NCI-H187 treated with DMSO at 0.1 percent for 48 hours (cell line): ENCODE measurements around the gene SPRED3.
"Not testable (repeated sequence)": the region's sequence is repeated elsewhere in the genome, so short reads cannot be mapped to it uniquely, and the experiment has no call there.

Experiments
- DNase-seq: peaks from one replicate; lab custom pipeline; 2025; lab: John Stamatoyannopoulos, UW

The SPRED3 gene

GRCh38 chr19:38391911-38392464 lies 3.5 kb downstream of the SPRED3 start:
- no peak for DNase-seq

GRCh38 chr19:38392707-38393308 lies 4.3 kb downstream of the SPRED3 start:
- DNase-seq, result no peak

GRCh38 chr19:38394488-38394887 lies 6.0 kb downstream of the SPRED3 start:
- DNase-seq, result no peak

GRCh38 chr19:38395381-38396114 lies 7.1 kb downstream of the SPRED3 start:
- DNase-seq, result no peak

- DNase-seq, result no peak
These were observed 10.6 kb downstream of the SPRED3 start for GRCh38 chr19:38399081-38399480.

GRCh38 chr19:38399537-38399936 lies 11.0 kb downstream of the SPRED3 start:
- DNase-seq, result no peak

- DNase-seq, result no peak
These were observed 11.9 kb downstream of the SPRED3 start for GRCh38 chr19:38400361-38400760.

- no peak for DNase-seq
These were observed 12.7 kb downstream of the SPRED3 start for GRCh38 chr19:38401148-38401547.

GRCh38 chr19:38402623-38402966 lies 14.1 kb downstream of the SPRED3 start:
- no peak for DNase-seq

- DNase-seq, result peak; percentile 85
These were observed 14.6 kb downstream of the SPRED3 start, which contains the start of gene FAM98C for GRCh38 chr19:38402967-38403674. Gene FAM98C, plus strand, starts transcription at chr19:38403093. Its CDS starts 61 bp downstream, at chr19:38403154.

- DNase-seq, result no peak
These were observed 16.4 kb downstream of the SPRED3 start for GRCh38 chr19:38404858-38405257.

GRCh38 chr19:38405276-38405675 lies 16.8 kb downstream of the SPRED3 start:
- DNase-seq, result no peak

GRCh38 chr19:38409631-38410133 lies 21.2 kb downstream of the SPRED3 start:
- DNase-seq, result no peak

- DNase-seq, result not testable (repeated sequence)
These were observed 21.9 kb downstream of the SPRED3 start for GRCh38 chr19:38410407-38410806.

- DNase-seq, result no peak
These were observed 22.7 kb downstream of the SPRED3 start for GRCh38 chr19:38411041-38411712.

- DNase-seq, result not testable (repeated sequence)
These were observed 23.4 kb downstream of the SPRED3 start for GRCh38 chr19:38411898-38412297.

- no peak for DNase-seq
These were observed 24.0 kb downstream of the SPRED3 start for GRCh38 chr19:38412491-38412890.

GRCh38 chr19:38412961-38413360 lies 24.5 kb downstream of the SPRED3 start:
- DNase-seq, result no peak

GRCh38 chr19:38413416-38413815 lies 24.9 kb downstream of the SPRED3 start:
- DNase-seq, result no peak

- no peak for DNase-seq
These were observed 28.6 kb downstream of the SPRED3 start for GRCh38 chr19:38417146-38417543.

GRCh38 chr19:38417544-38418506 lies 29.3 kb downstream of the SPRED3 start:
- DNase-seq, result no peak
